GM19455 (cell line): ENCODE data around the gene MARCHF4.

Source experiments
- ATAC-seq: cut with Tn5 transposase; IDR thresholded peaks from one replicate; pipeline ENCODE4 v1.9.1; 2021; ENCODE audit not compliant: unreplicated experiment

Gene MARCHF4

GRCh38 chr2:216371721-216372702, at the start of gene MARCHF4:
TSS of gene MARCHF4 (minus strand) at chr2:216372483. CDS start at chr2:216370260, 2,223 bp downstream.
- no peak for ATAC-seq

GRCh38 chr2:216420367-216421101, 48.3 kb upstream of the MARCHF4 start:
- ATAC-seq: no peak

GRCh38 chr2:216418981-216419380, 46.7 kb upstream of the MARCHF4 start:
- no peak for ATAC-seq

- no peak for ATAC-seq
Observed at GRCh38 chr2:216416571-216417307, 44.5 kb upstream of the MARCHF4 start.

GRCh38 chr2:216415541-216415940, 43.3 kb upstream of the MARCHF4 start:
- no peak for ATAC-seq

GRCh38 chr2:216414772-216415319, 42.6 kb upstream of the MARCHF4 start:
- no peak for ATAC-seq

- no peak for ATAC-seq
Observed at GRCh38 chr2:216413882-216414281, 41.6 kb upstream of the MARCHF4 start.

GRCh38 chr2:216412022-216412999, 40.0 kb upstream of the MARCHF4 start, which contains the start of gene SMARCAL1:
TSS of gene SMARCAL1 (plus strand) at chr2:216412484. CDS start at chr2:216414705, 2,221 bp downstream.
- ATAC-seq: peak; percentile 91

GRCh38 chr2:216410550-216410949, 38.3 kb upstream of the MARCHF4 start:
- no peak for ATAC-seq

- ATAC-seq: no peak
Observed at GRCh38 chr2:216408426-216409290, 36.4 kb upstream of the MARCHF4 start.

- no peak for ATAC-seq
Observed at GRCh38 chr2:216406826-216407225, 34.5 kb upstream of the MARCHF4 start.

- no peak for ATAC-seq
Observed at GRCh38 chr2:216405588-216405987, 33.3 kb upstream of the MARCHF4 start.

- ATAC-seq: no peak
Observed at GRCh38 chr2:216404010-216404618, 31.8 kb upstream of the MARCHF4 start.

GRCh38 chr2:216402751-216403150, 30.5 kb upstream of the MARCHF4 start:
- ATAC-seq: no peak

GRCh38 chr2:216399621-216400020, 27.3 kb upstream of the MARCHF4 start:
- ATAC-seq: no peak

- ATAC-seq: no peak
Observed at GRCh38 chr2:216394881-216395280, 22.6 kb upstream of the MARCHF4 start.

GRCh38 chr2:216392945-216393840, 20.9 kb upstream of the MARCHF4 start:
- no peak for ATAC-seq
